ENCODE measurements around the gene GSTM4. TPM values are rescaled to one million over a fixed set of nuclear protein-coding genes. Genes with fewer than 3 reads are reported as not detected.

GSTM4 gene
- total RNA-seq, 1 experiment from 2014 or later, result 188 TPM

GRCh38 chr1:109639841-109640184 lies 16.1 kb upstream of the GSTM4 start:
- no peaks in the 10 kb centered on the region for H3K9me3 ChIP-seq (ENCODE audit: low read depth, low read length, poor library complexity, severe bottlenecking)
- no peaks in the 10 kb centered on the region for H3K36me3 ChIP-seq (ENCODE audit: insufficient read depth, low read length, poor library complexity, severe bottlenecking)
- no peaks in the 10 kb centered on the region for H3K27me3 ChIP-seq (replicated peaks; ENCODE audit: insufficient read depth, low read depth, low read length, poor library complexity)
- no TSS peak for BruUV-seq (replicated peaks)
- no peak overlapping the region for H3K27ac ChIP-seq (ENCODE audit: low read depth, low read length, poor library complexity, severe bottlenecking)
- no peak overlapping the region for H3K4me3 ChIP-seq (ENCODE audit: low read depth, low read length, poor library complexity, severe bottlenecking)
- DNase-seq (ENCODE audit: low spot score), result no peak
- TF ChIP-seq EZH2 (IDR thresholded peaks at IDR 0.05; ENCODE audit: borderline replicate concordance, low read depth, low read length, poor library complexity, severe bottlenecking) (no peak), CTCF (conservative IDR thresholded peaks at IDR 0.05; ENCODE audit: low read depth, low read length) (no peak)
- H3K4me1 ChIP-seq (ENCODE audit: insufficient read depth, low read length, poor library complexity, severe bottlenecking), result peaks cover 34% of the 10 kb centered on the region
- intact Hi-C loops (cut with micrococcal nuclease; ENCODE audit: unreplicated experiment), result loop anchor here (5.0 kb wide), 3 partner anchors 93 to 347 kb away; partner anchors contain the start of gene GNAI3
- ChIA-PET CTCF (interaction anchor here (0.5 to 3.6 kb wide), 13 partner anchors 8 to 372 kb away, joined by 3 to 36 read pairs (median 6); partner anchors contain the start of genes AHCYL1 and GSTM1), POLR2A (ENCODE audit: low non-redundant PET) (no interaction called here)

- no peaks in the 10 kb centered on the region for H3K27me3 ChIP-seq (replicated peaks; ENCODE audit: insufficient read depth, low read depth, low read length, poor library complexity)
- DNase-seq (ENCODE audit: low spot score), result peak; percentile 81
- H3K27ac ChIP-seq (ENCODE audit: low read depth, low read length, poor library complexity, severe bottlenecking), result no peak overlapping the region
- ChIA-PET CTCF (interaction anchor here (0.5 to 3.6 kb wide), 15 partner anchors 8 to 1126 kb away, joined by 3 to 36 read pairs (median 6); partner anchors contain the start of genes AHCYL1 and GSTM1), POLR2A (ENCODE audit: low non-redundant PET) (no interaction called here)
- H3K36me3 ChIP-seq (ENCODE audit: insufficient read depth, low read length, poor library complexity, severe bottlenecking), result no peaks in the 10 kb centered on the region
- TF ChIP-seq CTCF (conservative IDR thresholded peaks at IDR 0.05; ENCODE audit: low read depth, low read length) (peak; percentile 93), EZH2 (IDR thresholded peaks at IDR 0.05; ENCODE audit: borderline replicate concordance, low read depth, low read length, poor library complexity, severe bottlenecking) (no peak)
- no TSS peak for BruUV-seq (replicated peaks)
- no peak overlapping the region for H3K4me3 ChIP-seq (ENCODE audit: low read depth, low read length, poor library complexity, severe bottlenecking)
- no peaks in the 10 kb centered on the region for H3K9me3 ChIP-seq (ENCODE audit: low read depth, low read length, poor library complexity, severe bottlenecking)
- peaks cover 28% of the 10 kb centered on the region for H3K4me1 ChIP-seq (ENCODE audit: insufficient read depth, low read length, poor library complexity, severe bottlenecking)
- intact Hi-C loops (cut with micrococcal nuclease; ENCODE audit: unreplicated experiment), result loop anchor here (5.0 kb wide), 3 partner anchors 93 to 347 kb away; partner anchors contain the start of gene GNAI3
Measured at GRCh38 chr1:109640285-109640865, 15.5 kb upstream of the GSTM4 start.

- H3K9me3 ChIP-seq (ENCODE audit: low read depth, low read length, poor library complexity, severe bottlenecking), result no peaks in the 10 kb centered on the region
- peaks cover 20% of the 10 kb centered on the region for H3K4me1 ChIP-seq (ENCODE audit: insufficient read depth, low read length, poor library complexity, severe bottlenecking)
- no peaks in the 10 kb centered on the region for H3K27me3 ChIP-seq (replicated peaks; ENCODE audit: insufficient read depth, low read depth, low read length, poor library complexity)
- no peak overlapping the region for H3K4me3 ChIP-seq (ENCODE audit: low read depth, low read length, poor library complexity, severe bottlenecking)
- intact Hi-C loops (cut with micrococcal nuclease; ENCODE audit: unreplicated experiment), result loop anchor here (5.0 kb wide), 3 partner anchors 94 to 346 kb away; partner anchors contain the start of gene GNAI3
- DNase-seq (ENCODE audit: low spot score), result no peak
- CTCF ChIA-PET, result interaction anchor here (0.7 to 3.6 kb wide), 7 partner anchors 10 to 343 kb away, joined by 3 to 36 read pairs (median 9); partner anchors contain the start of genes AHCYL1 and GSTM1
- TF ChIP-seq CTCF (conservative IDR thresholded peaks at IDR 0.05; ENCODE audit: low read depth, low read length) (no peak), EZH2 (IDR thresholded peaks at IDR 0.05; ENCODE audit: borderline replicate concordance, low read depth, low read length, poor library complexity, severe bottlenecking) (no peak)
- POLR2A ChIA-PET (ENCODE audit: low non-redundant PET), result no interaction called here
- no peaks in the 10 kb centered on the region for H3K36me3 ChIP-seq (ENCODE audit: insufficient read depth, low read length, poor library complexity, severe bottlenecking)
- H3K27ac ChIP-seq (ENCODE audit: low read depth, low read length, poor library complexity, severe bottlenecking), result peak overlapping the region; percentile 57
- no TSS peak for BruUV-seq (replicated peaks)
Measured at GRCh38 chr1:109641078-109641740, 14.7 kb upstream of the GSTM4 start.

Data from A673 (cell line).